HepG2 (cell line): ENCODE results near the gene GDF15. TPM values are rescaled to one million over a fixed set of nuclear protein-coding genes. Genes with fewer than 3 reads are reported as not detected.
A peak's percentile ranks its signal among the peaks of the same experiment; 100 is the strongest.

Experiments used
- ATF7-NPFF ChIP-seq: sonication (generic); formaldehyde crosslinking; IDR thresholded peaks from 2 replicates; pipeline ENCODE4 v1.8.1; 2023; ENCODE audit warnings: mild to moderate bottlenecking, low read depth, missing genetic modification reagents, moderate library complexity
- FOXO1 ChIP-seq: sonication (generic); formaldehyde crosslinking; IDR thresholded peaks from 2 replicates; pipeline ENCODE4 v1.4.0; 2020; ENCODE audit warnings: missing genetic modification reagents
- HNF1A ChIP-seq, 2 experiments: sonication (generic) in 1 of 2; formaldehyde crosslinking in 1 of 2; IDR thresholded peaks; 2 replicates each; pipeline versions ENCODE4 v1.4.0 to v1.6.1; 2016 to 2020; ENCODE audit warnings: borderline replicate concordance in 1 of 2, low read depth in 1 of 2, mild to moderate bottlenecking in 1 of 2, missing genetic modification reagents in 1 of 2
- HNF1B ChIP-seq: sonication (generic); formaldehyde crosslinking; IDR thresholded peaks from 2 replicates; pipeline ENCODE4 v1.5.1; 2020; ENCODE audit warnings: mild to moderate bottlenecking, moderate library complexity, missing genetic modification reagents
- YEATS4 ChIP-seq: sonication (generic); formaldehyde crosslinking; IDR thresholded peaks from 2 replicates; pipeline ENCODE4 v1.4.0; 2020; ENCODE audit warnings: missing genetic modification reagents, borderline replicate concordance
- ZBTB25 ChIP-seq: IDR thresholded peaks from 2 replicates; pipeline ENCODE4 v1.6.1; 2018; ENCODE audit warnings: missing genetic modification reagents
- ZBTB43 ChIP-seq: sonication (generic); formaldehyde crosslinking; conservative IDR thresholded peaks from 2 replicates; pipeline ENCODE4 v1.4.0; 2020; ENCODE audit warnings: missing genetic modification reagents
- ZKSCAN5 ChIP-seq: sonication (generic); formaldehyde crosslinking; IDR thresholded peaks from 2 replicates; pipeline ENCODE4 v1.5.1; 2020; ENCODE audit warnings: mild to moderate bottlenecking, missing genetic modification reagents
- ZNF607 ChIP-seq: sonication (generic); formaldehyde crosslinking; IDR thresholded peaks from 2 replicates; pipeline ENCODE4 v1.5.1; 2020; ENCODE audit warnings: missing genetic modification reagents, mild to moderate bottlenecking, borderline replicate concordance
- ZNF710 ChIP-seq: sonication (generic); formaldehyde crosslinking; IDR thresholded peaks from 2 replicates; pipeline ENCODE4 v1.5.0; 2020; ENCODE audit warnings: mild to moderate bottlenecking, missing genetic modification reagents, borderline replicate concordance
- ZSCAN31 ChIP-seq: sonication (generic); formaldehyde crosslinking; IDR thresholded peaks from 2 replicates; pipeline ENCODE4 v1.5.0; 2020; ENCODE audit warnings: low read depth, mild to moderate bottlenecking, missing genetic modification reagents
- polyA plus RNA-seq, 8 experiments: library from polyadenylated mRNA; depleted of rRNA in 3 of 8; stranded (reverse) in 7 of 8; unstranded in 1 of 8; fragments of >200 nt; fragmentation: Illumina TruSeq in 4 of 8; extraction: Trizol in 4 of 8; gene quantifications; 2 replicates each; pipeline versions ENCODE4 v1.2.1 to v1.2.3, GENCODE V29; 2011 to 2016; ENCODE audit warnings: low read depth in 4 of 8, missing spikeins in 1 of 8, mixed read lengths in 1 of 8; ENCODE audit not compliant: insufficient read depth in 1 of 8
- total RNA-seq, 5 experiments: library from RNA; depleted of rRNA; stranded (reverse); fragments of >200 nt; fragmentation: Illumina TruSeq; extraction: Trizol; gene quantifications; 2 replicates each; pipeline ENCODE4 v1.2.3, GENCODE V29; 2016; ENCODE audit warnings: low read depth in 1 of 5

The GDF15 gene
- total and polyA plus RNA-seq, 2 of the 13 experiments (the other 11 are each of a cell fraction or from before 2014, with no cell fraction given): 146 to 422 TPM

- TF ChIP-seq HNF1A (IDR thresholded peaks at IDR 0.05; ENCODE audit: low read depth): peak; percentile 59; the same call in 1 of the 2 replicates
- peak; percentile 84; the same call in 1 of the 2 replicates for TF ChIP-seq HNF1A (CRISPR knock-in tag; IDR thresholded peaks at IDR 0.05; ENCODE audit: borderline replicate concordance)
- TF ChIP-seq YEATS4 (CRISPR knock-in tag): peak; percentile 56; the same call in 1 of the 2 replicates
- TF ChIP-seq ZBTB43 (CRISPR knock-in tag): peak; percentile 51; the same call in 1 of the 2 replicates
- TF ChIP-seq HNF1B (CRISPR knock-in tag): peak; percentile 56
- TF ChIP-seq ZNF607 (CRISPR knock-in tag): 0 out of 2 replicates have a peak, but pooled peaks have one; percentile 41
- TF ChIP-seq ZBTB25: peak; percentile 45; the same call in 1 of the 2 replicates
- TF ChIP-seq ZKSCAN5 (CRISPR knock-in tag): peak; percentile 98
- TF ChIP-seq ZSCAN31 (CRISPR knock-in tag): no peak
- TF ChIP-seq FOXO1: peak; percentile 84; the same call in 1 of the 2 replicates
- TF ChIP-seq ATF7-NPFF (CRISPR knock-in tag): no peak
- TF ChIP-seq ZNF710 (CRISPR knock-in tag): 0 out of 2 replicates have a peak, but pooled peaks have one; percentile 16
Observed at GRCh38 chr19:18364826-18365528, 21.0 kb upstream of the GDF15 start (continued).
